GM21619 (cell line): ENCODE data around the gene PCDHGC3.

Experiments used
- ATAC-seq: cut with Tn5 transposase; IDR thresholded peaks from one replicate; pipeline ENCODE4 v1.9.1; 2021; ENCODE audit not compliant: unreplicated experiment

PCDHGC3 gene

GRCh38 chr5:141506381-141507155 is 30.8 kb downstream of the PCDHGC3 start:
- ATAC-seq, result no peak

- peak; percentile 35 for ATAC-seq
Observed at GRCh38 chr5:141507387-141508091, 31.8 kb downstream of the PCDHGC3 start.

GRCh38 chr5:141508440-141508797 is 32.7 kb downstream of the PCDHGC3 start:
- no peak for ATAC-seq

GRCh38 chr5:141508798-141509611 is 33.2 kb downstream of the PCDHGC3 start:
- no peak for ATAC-seq

GRCh38 chr5:141510160-141510559 is 34.4 kb downstream of the PCDHGC3 start:
- no peak for ATAC-seq

- ATAC-seq, result peak; percentile 40
Observed at GRCh38 chr5:141510850-141511601, 35.3 kb downstream of the PCDHGC3 start.

- ATAC-seq, result no peak
Observed at GRCh38 chr5:141511771-141512325, 36.1 kb downstream of the PCDHGC3 start.

DNA sequence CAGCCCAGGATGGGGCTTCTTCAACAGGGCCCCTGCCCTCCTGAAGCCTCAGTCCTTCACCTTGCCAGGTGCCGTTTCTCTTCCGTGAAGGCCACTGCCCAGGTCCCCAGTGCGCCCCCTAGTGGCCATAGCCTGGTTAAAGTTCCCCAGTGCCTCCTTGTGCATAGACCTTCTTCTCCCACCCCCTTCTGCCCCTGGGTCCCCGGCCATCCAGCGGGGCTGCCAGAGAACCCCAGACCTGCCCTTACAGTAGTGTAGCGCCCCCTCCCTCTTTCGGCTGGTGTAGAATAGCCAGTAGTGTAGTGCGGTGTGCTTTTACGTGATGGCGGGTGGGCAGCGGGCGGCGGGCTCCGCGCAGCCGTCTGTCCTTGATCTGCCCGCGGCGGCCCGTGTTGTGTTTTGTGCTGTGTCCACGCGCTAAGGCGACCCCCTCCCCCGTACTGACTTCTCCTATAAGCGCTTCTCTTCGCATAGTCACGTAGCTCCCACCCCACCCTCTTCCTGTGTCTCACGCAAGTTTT is 36.7 kb downstream of the PCDHGC3 start:
- no peak for ATAC-seq

DNA sequence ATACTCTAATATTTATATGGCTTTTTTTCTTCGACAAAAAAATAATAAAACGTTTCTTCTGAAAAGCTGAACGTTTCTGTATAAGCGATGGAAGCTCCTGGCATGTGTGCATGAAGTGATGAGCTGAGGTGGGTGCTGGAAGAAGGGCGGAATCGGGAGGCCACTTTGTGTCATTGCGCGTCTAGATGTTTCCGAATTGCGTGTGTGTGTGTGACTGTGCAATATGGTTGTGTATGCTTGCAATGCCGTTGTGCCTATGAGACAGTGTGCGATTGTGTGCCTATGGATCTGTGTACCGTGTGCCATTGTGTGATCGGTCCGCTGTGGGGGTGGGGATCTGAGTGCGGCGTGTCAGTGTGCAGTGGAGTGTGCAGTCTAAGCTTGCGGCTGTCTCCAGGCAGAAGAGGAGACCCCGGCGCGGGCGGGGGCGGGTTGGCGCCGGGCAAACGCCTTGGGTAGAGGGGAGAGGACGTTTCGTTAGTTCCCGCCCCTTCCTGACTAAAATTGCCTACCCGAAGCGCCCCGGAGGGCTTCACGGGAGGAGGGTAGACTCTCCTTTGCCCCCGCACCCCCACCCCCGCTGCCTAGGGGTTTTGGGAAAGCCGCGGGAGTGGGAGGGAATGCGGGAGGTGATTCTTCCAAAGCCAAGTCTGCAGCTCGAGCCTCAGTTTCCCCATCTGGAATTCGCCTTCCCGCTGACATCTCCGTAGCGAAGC is 37.3 kb downstream of the PCDHGC3 start:
- ATAC-seq, result no peak

GRCh38 chr5:141513627-141514329 is 38.0 kb downstream of the PCDHGC3 start:
- peak; percentile 21 for ATAC-seq

DNA sequence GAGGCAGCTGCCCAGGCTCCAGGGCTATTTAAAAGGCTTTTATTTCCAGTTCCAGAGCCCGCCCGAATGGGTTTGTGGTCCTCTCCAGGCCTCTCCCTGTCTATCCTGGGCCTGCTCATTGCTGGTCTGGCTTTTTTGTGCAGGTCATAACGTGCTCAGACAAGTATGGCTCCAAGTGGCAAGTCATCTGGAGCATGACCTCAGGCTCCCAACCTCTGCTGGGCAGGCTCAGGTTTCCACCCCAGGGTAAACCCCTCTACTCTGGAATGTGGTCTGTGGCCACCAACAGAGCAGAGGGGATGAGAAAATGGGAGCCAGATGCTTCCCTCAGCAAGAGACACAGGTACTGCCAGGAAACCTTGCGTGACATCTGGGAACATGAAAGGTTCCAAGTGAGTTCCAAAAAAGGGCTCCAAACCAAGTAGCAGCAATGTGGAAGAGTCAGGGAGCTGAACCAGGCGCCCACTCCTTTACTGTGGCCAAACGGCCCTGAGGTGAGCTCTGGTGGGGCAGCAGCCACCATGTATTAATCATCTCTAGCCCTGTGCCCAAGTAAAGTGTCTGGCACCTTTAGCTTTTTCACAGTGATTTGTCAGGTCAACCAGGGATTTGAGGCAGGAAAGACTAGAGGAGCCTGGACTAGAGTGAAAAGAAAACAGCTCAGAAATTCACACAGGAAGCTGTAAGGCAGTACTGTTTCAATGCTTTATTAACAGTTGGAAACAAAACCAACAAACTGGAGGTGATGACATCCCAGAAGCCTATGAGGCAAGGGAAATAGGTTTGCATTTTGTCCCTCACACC is 38.8 kb downstream of the PCDHGC3 start:
- peak; percentile 7 for ATAC-seq

DNA sequence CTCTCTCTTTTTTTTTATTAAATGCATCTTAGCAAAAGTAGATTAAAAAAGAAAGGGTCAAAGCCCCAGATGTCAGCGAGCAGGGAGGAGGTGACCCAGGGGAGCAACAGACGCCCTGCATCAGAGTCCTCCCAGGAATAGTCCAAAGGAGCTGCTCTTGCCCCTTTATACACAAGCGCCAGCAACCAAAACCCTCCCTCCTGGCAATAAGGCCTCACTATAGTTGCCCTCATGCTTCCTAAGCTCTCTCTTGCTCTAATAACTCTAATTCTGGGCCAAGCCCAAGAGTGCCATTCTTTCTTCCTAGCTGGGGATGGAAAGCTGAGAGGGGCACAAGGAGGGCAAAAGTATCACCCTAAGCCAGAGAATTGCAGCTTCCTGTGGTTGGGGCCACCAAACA is 39.4 kb downstream of the PCDHGC3 start:
- no peak for ATAC-seq

DNA sequence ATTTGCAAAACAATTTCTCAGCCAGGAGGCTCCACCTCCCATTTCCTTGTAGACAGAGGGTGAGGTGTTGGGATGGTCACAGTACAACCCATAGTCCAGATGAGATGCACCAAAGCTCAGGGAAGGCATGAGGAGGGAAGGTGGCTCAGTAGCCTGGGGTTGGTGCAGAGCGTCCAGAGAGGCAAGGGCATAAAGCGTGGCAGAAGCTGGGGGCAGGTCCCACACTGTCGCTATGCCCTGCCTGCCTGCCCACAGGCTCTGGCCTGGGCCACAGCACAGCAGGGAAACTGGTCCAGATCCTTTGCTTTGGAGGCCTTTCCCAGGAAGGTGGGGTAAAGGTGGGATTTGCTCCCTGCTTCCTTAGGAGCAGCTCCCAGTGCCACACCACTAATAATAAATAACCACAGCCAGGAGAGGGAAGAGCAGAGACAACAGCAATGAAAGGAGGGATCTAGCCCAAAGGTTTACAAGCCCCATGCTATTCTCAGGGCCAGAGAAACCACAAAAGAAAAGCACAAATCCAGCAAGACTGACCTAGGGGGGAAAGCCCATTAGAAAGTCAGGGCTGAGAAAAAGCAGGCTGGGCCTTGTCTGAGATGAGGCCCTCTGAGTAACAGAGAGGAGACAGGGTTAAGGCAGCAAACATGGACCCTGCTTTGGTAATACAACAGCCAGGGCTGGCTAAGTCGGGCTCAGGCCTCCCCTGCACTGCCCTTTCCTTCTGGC is 40.3 kb downstream of the PCDHGC3 start:
- no peak for ATAC-seq

GRCh38 chr5:141516672-141517025 is 40.9 kb downstream of the PCDHGC3 start:
- no peak for ATAC-seq

DNA sequence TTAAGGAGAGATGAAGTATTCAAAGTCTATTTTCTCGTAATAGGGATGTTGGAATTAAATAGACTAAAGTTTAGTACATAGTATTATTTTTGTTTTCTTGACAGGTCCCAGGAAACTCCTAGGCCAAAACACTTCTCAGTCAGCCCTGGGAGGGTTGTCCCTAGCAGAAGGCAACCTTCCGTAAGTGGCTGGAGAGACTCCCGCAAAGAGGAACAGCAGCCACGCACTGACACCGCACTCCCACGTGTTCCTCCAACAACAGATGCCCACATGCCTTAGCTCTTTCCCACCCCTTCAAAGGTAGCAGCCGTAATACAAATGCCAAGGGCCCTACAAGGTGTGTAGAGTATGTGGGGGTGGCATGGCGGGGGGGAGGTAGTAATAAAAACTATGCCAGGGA is 41.5 kb downstream of the PCDHGC3 start:
- ATAC-seq, result no peak

- no peak for ATAC-seq
Observed at GRCh38 chr5:141517880-141518617, 42.3 kb downstream of the PCDHGC3 start.

DNA sequence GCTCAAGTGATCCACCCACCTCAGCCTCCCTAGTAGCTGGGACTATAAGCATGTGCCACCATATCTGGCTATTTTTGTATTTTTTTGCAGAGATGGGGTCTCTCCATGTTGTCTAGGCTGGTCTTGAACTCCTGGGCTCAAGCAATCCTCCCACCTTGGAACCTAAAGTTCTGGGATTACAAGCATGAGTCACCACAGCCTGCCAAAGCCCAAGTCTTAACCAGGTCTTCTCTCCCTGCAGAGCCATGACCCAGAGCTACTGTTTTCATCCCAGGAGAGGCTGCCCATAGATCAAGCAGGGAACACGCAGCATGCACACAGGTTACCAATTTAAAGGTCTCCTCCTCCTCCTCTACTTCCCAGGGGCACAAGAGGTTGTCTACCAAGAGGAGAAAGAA is 42.9 kb downstream of the PCDHGC3 start:
- no peak for ATAC-seq
